Epithelial cell of proximal tubule (primary cell): ENCODE data around the gene GXYLT2. TPM values are rescaled to one million over a fixed set of nuclear protein-coding genes. Genes with fewer than 3 reads are reported as not detected.
A peak's percentile ranks its signal among the peaks of the same experiment; 100 is the strongest.

Experiments used
- DNase-seq: peaks from one replicate; pipeline ENCODE4 v3.0.0-alpha.2; 2011; ENCODE audit warnings: low read depth
- H3K4me3 ChIP-seq: 2 replicates; pipeline ENCODE4 v1.5.1; 2011; ENCODE audit warnings: low read depth, mild to moderate bottlenecking, low read length
- CTCF ChIP-seq: conservative IDR thresholded peaks from 2 replicates; pipeline ENCODE4 v1.5.1; 2012; ENCODE audit warnings: low read depth, mild to moderate bottlenecking, low read length
- total RNA-seq: library from RNA; depleted of rRNA; stranded (reverse); fragments of >200 nt; gene quantifications from 2 replicates; pipeline ENCODE4 v1.2.3, GENCODE V29; 2015

GXYLT2 gene
- total RNA-seq, 1 donor from 2014 or later = 1.6 TPM

DNA sequence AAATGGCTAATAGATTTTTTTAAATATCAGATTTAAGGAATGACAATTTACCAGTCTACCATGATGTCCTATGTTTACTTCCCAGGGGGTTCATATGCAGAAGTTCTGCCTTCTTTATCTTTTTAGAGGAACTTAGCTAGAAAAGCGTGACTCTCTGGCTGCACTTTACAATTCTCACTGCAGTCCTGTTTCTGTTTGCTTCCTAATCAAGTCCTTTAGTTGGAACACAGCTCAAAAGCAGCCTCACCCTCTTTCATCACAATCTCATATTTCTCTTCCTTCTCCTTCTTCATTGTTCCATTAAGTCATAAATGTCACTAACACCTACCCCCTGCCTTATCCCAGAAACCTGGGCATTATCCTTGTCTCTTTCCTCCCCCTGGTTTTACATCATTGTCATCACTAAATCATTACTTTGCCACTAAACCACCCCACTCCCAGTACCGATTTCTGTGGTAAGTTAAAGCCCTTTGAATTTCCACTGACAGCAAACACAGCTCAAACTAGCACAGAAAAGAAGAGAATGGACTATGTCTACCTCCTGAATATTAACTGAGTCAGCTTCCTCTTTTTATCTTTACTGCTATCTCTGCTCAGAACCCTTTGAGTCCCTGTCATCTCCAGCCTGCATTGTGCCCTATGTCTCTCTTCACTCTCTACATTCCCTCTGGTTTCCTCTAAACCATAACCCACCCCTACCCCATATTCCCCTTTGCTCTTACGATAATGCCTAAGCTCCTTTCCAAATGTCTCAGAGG lies 94.9 kb downstream of the GXYLT2 start:
- no peak for TF ChIP-seq CTCF
- H3K4me3 ChIP-seq = no peak overlapping the region
- no peak for DNase-seq

GRCh38 chr3:72985576-72985975 lies 97.7 kb downstream of the GXYLT2 start:
- TF ChIP-seq CTCF = no peak
- no peak overlapping the region for H3K4me3 ChIP-seq
- DNase-seq = no peak

- no peak for DNase-seq
- H3K4me3 ChIP-seq = no peak overlapping the region
- TF ChIP-seq CTCF = no peak
These were observed 103.0 kb downstream of the GXYLT2 start for GRCh38 chr3:72990701-72991395.

DNA sequence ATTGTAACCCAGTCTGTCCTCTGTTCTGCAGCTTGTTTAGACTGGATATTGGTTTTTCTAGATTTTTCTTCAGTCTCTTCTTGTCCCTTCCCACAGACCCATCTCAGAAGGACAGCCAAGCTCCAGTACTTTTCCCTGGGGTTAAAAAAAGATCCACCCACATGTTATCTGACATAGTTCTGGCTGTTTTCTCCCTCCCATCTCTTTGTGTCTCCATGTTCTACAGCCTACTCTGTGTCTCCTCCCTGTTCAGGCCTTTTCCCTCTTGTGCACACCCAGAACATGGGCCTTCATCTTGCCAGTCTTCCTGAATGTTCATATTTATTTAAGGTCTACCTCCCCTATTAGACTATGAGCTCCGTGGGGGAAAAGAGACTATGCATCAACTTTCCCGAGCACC lies 103.7 kb downstream of the GXYLT2 start:
- DNase-seq = no peak
- H3K4me3 ChIP-seq = no peak overlapping the region
- no peak for TF ChIP-seq CTCF

- no peak overlapping the region for H3K4me3 ChIP-seq
- TF ChIP-seq CTCF = no peak
- no peak for DNase-seq
These were observed 105.5 kb downstream of the GXYLT2 start for GRCh38 chr3:72993391-72993790.

DNA sequence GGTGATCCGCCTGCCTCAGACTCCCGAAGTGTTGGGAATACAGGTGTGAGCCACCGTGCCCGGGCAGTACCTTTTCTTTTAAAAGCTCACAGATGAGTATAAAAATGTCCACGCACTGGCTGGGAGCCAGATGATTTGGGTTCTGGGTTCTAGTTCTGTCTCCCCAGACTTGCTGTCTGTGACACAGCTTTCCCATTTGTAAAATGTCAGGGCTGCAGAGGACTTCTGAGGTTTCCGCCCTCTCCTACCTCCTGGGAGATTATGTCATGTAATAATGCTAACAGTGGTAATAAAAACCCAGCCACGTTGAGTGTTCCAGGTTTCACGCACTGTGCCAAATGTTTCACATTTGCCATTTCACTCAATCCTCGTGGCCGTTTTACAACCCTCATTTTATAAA lies 107.5 kb downstream of the GXYLT2 start:
- H3K4me3 ChIP-seq = no peak overlapping the region
- no peak for DNase-seq
- no peak for TF ChIP-seq CTCF

DNA sequence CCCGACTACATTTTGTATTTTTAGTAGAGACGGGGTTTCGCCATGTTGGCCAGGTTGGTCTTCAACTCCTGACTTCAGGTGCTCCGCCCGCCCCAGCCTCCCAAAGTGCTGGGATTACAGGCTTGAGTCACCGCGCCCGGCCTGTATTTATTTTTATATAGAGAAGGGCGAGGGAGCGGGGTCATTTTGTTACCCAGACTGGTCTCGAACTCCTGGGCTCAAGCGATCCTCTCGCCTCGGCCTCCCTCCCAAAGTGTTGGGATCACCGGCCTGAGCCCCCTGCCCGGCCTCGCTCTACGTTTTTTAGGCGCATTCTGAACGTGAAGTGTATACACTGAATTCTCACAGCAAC lies 108.3 kb downstream of the GXYLT2 start:
- TF ChIP-seq CTCF = no peak
- peak overlapping the region; percentile 65 for H3K4me3 ChIP-seq
- no peak for DNase-seq
